NCI-H460 (cell line): ENCODE data around the gene TRPC5OS. TPM values are rescaled to one million over a fixed set of nuclear protein-coding genes. Genes with fewer than 3 reads are reported as not detected.

ENCODE experiments used
- DNase-seq: peaks from one replicate; pipeline ENCODE4 v3.0.0-alpha.2; 2016; ENCODE audit warnings: low read depth; ENCODE audit errors: extremely low read depth
- polyA plus RNA-seq: library from polyadenylated mRNA; depleted of rRNA; stranded (reverse); fragments of >200 nt; gene quantifications from 2 replicates; pipeline ENCODE4 v1.2.3, GENCODE V29; 2014; cell fraction: nucleus; rRNA removed
- total RNA-seq: library from RNA; depleted of rRNA; stranded (reverse); fragments of >200 nt; shearing (Covaris generic); gene quantifications from 2 replicates; pipeline ENCODE4 v1.2.3, GENCODE V29; 2014; rRNA removed

TRPC5OS gene
- not detected in 2 replicates for total RNA-seq
- not detected in 2 replicates for polyA plus RNA-seq

GRCh38 chrX:111875881-111876280 is at the start of gene TRPC5OS:
Gene TRPC5OS (plus strand): TSS chrX:111876181. CDS start chrX:111901850, 25,669 bp downstream.
- no peak for DNase-seq

- DNase-seq = no peak
Observed at GRCh38 chrX:111829345-111829744, 46.6 kb upstream of the TRPC5OS start.

GRCh38 chrX:111830571-111830970 is 45.4 kb upstream of the TRPC5OS start:
- DNase-seq = no peak

- no peak for DNase-seq
Observed at GRCh38 chrX:111831343-111831742, 44.6 kb upstream of the TRPC5OS start.

GRCh38 chrX:111837197-111837596 is 38.8 kb upstream of the TRPC5OS start:
- no peak for DNase-seq

GRCh38 chrX:111847491-111848133 is 28.4 kb upstream of the TRPC5OS start:
- no peak for DNase-seq

GRCh38 chrX:111848541-111848940 is 27.4 kb upstream of the TRPC5OS start:
- no peak for DNase-seq

GRCh38 chrX:111850975-111851374 is 25.0 kb upstream of the TRPC5OS start:
- no peak for DNase-seq

- no peak for DNase-seq
Observed at GRCh38 chrX:111854556-111855490, 21.2 kb upstream of the TRPC5OS start.

GRCh38 chrX:111857534-111858060 is 18.4 kb upstream of the TRPC5OS start:
- DNase-seq = no peak

- no peak for DNase-seq
Observed at GRCh38 chrX:111861605-111862004, 14.4 kb upstream of the TRPC5OS start.

- no peak for DNase-seq
Observed at GRCh38 chrX:111867236-111867635, 8.7 kb upstream of the TRPC5OS start.

GRCh38 chrX:111868726-111869638 is 7.0 kb upstream of the TRPC5OS start:
- peak; percentile 4 for DNase-seq

GRCh38 chrX:111869639-111870034 is 6.3 kb upstream of the TRPC5OS start:
- peak; percentile 44 for DNase-seq

- DNase-seq = no peak
Observed at GRCh38 chrX:111874241-111874640, 1.7 kb upstream of the TRPC5OS start.

- no peak for DNase-seq
Observed at GRCh38 chrX:111876646-111877045, 665 bp downstream of the TRPC5OS start.

- no peak for DNase-seq
Observed at GRCh38 chrX:111877681-111878080, 1.7 kb downstream of the TRPC5OS start.

GRCh38 chrX:111880735-111881134 is 4.8 kb downstream of the TRPC5OS start:
- DNase-seq = no peak

- no peak for DNase-seq
Observed at GRCh38 chrX:111881715-111882114, 5.7 kb downstream of the TRPC5OS start.

- no peak for DNase-seq
Observed at GRCh38 chrX:111886678-111887077, 10.7 kb downstream of the TRPC5OS start.
